HG03571 (cell line): ENCODE results near the gene HOXA10.

Source experiments
- ATAC-seq: cut with Tn5 transposase; IDR thresholded peaks from one replicate; pipeline ENCODE4 v1.9.1; 2021; ENCODE audit not compliant: unreplicated experiment

HOXA10 gene

DNA sequence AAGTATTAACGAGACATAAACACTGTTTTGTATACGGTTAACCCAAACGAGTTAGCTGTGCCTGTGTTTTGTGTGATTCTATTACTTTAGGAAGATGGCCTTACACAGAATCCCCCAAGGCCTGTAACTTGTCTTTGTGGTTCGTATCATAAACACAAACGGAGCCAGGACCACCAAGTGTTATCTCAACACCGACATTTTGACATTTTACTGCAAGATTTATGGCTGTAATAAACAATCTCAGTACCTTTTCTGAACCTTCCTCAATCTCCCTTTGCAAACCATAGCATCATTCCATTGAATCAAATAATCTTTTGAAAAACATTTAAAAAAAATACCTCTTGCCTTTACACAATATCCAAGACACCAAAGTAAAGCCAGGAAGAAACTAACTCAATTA, 41.1 kb downstream of the HOXA10 start:
- no peak for ATAC-seq

DNA sequence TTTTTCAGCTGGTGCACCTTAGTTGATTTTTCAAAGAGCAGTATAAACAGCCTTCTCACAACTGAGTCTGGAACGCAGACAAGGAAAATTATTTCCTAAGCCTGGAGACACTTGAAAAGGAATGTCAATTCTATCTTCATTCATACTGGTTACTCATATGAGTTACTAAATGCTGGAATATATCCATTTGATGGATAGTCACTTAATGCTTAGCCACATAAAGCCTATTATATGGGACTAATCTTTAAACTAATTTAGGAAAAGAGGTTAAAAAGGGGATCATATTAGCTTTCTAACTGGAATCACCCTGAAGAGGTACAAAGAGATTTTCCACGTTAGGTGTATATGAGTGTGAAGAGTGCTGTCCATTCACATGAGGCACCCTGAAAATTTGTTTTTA, 41.9 kb downstream of the HOXA10 start:
- no peak for ATAC-seq

DNA sequence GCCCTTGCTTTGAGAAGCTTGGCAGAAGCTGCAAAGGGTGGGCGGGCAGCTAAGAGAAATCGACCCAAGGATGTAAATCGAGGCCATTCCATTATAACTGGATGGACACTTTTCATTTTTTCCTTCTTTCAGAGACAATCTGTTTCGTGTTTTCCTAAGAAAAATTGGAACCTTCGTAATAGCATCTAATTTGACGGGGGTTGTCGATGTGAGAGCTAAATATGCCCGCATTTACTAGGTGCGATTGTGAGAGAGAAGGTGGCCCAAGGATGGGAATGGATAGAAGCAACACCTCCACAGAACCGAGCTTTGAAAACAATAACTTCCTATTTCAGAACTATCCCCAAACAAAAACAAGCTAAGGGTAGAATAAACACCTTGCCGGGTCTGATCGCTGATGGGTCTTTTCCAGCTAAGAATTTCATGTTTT, 42.7 kb downstream of the HOXA10 start:
- ATAC-seq, result no peak

DNA sequence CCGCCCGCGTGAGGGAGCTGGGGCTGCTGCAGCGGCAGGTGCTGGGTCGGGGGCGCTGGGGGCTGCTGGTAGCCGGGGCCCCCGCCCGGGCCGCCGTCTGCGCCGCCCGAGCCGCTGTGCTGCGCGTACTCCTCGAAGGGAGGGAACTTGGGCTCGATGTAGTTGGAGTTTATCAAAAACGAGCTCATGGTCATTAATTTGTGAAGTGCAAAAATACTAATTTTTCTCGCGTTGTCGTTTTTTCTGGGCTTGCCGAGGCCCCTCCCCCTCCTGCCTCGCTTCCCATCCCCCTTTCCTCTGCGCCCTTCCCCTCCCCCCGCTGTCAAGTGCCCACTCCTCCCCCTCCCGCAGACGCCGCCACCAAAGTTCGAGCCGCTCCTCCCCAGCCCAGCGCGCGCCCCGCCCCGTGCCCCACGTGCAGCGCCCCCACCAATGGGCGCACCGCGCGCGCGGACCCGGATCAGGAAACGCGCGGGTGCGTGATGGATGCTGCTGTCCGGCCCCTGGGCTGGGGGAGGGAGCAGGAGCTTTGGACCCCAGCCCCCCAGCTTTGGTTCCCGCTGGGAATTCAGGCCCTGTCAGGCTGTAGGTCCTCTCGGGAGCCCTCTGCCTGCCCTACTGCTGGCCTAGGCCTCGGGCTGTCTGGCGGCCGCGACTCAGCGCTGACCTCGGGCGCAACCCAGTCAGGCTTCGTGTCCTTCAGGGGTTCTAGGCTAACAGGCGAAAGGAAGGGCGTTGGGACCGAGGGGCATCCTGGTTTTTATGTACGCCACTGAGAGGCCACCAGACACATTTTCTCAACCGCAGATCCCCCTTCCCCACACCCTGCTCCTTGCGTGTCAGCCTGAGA, 43.4 kb downstream of the HOXA10 start, which contains the start of gene HOXA4:
Gene HOXA4 (minus strand): TSS at position 218 of the 850 bp plus-strand sequence. CDS start 24 bp downstream, at position 194.
- no peak for ATAC-seq

DNA sequence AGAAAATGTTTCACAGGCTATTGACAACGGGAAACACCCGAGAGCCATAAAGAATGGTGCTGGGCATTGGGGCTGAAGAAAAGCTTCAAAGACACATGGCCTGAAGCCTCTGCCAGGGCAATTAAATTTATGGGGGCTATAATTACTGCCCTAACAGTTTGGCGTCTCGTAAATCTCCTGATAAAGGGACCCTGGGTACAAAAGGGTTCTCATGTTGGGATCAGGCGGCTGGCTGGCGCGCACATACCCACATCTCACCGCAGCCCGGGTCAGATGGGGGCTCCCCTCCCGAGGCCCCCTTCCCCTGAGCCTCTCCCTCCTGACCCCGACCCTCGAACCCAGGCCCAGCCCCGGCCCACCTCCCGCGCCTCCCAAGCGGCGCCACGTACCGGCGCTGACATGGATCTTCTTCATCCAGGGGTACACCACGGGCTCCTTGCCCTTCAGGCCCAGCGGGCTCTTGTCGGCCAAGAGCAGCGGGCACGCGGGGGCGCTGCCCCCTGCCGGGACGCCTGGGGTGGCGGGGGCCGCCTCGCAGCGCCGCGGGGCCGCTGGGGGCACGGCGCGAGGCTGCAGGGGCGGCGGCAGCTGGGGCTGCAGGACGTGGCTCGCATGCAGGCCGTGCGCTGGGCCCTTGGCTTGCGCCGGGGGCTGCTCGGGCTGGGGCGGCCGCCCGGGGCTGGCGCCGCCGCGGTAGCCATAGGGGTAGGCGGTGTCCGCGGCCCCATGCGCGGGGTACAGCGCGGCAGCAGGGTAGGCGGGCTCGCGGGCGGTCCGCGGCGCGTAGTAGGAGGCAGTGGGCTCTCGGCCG, 44.2 kb downstream of the HOXA10 start:
- ATAC-seq, result no peak

DNA sequence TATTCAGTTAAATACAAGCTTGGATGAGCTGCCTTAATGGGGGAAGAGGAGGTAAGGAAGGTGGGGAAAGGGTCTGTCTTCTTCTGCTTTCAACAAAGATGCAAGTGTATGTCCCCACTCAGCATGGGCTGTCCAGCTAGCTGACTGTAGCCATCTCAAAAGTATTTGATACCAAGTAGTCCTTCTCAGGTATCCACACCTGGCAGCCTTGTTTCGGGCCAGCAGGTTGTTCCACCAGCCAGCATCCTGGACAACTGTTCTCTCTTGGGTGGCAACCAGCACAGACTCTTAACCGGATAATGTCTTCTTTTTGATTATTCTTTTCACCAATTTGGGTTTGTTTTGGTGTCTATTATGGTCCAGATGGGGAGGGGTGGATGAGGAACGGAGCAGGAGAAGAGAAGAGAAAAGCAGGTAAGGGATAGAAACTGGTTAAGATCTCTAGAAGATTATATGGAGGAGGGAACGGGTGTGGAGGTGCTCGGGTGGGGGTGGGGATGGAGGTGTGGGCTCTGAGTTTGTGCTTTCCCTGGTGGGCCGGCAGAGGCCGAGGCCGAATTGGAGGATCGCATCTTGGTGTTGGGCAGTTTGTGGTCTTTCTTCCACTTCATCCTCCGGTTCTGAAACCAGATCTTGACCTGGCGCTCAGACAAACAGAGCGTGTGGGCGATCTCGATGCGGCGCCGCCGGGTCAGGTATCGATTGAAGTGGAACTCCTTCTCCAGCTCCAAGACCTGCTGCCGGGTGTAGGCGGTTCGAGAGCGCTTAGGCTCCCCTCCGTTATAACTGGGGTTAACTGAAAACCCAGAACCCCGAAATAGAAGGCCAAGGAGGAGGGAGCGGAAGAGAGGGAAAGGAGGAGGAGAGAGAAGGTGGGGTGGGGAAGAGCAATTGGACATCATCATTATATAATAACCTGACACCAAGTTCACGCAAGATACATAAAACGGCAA, 45.1 kb downstream of the HOXA10 start:
- ATAC-seq, result no peak

DNA sequence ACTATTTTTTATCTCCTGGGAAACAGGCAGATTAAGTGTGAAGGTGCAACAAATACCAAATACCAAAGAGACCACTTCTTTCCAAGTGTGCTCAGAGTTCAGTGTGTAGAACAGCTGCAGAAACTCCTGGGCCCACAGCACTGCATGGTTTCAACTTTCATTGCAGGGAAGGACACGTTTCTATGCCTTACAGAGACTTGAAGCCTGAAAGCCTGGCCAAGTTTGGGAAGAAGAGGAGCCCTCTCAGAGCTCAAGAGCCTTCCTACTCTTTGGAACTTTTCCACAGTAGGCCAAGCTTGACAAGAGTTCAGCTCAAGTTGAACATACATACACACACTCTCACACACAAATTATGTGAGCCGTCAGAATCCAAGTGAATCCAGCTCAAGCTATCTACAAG, 46.1 kb downstream of the HOXA10 start:
- ATAC-seq, result no peak

DNA sequence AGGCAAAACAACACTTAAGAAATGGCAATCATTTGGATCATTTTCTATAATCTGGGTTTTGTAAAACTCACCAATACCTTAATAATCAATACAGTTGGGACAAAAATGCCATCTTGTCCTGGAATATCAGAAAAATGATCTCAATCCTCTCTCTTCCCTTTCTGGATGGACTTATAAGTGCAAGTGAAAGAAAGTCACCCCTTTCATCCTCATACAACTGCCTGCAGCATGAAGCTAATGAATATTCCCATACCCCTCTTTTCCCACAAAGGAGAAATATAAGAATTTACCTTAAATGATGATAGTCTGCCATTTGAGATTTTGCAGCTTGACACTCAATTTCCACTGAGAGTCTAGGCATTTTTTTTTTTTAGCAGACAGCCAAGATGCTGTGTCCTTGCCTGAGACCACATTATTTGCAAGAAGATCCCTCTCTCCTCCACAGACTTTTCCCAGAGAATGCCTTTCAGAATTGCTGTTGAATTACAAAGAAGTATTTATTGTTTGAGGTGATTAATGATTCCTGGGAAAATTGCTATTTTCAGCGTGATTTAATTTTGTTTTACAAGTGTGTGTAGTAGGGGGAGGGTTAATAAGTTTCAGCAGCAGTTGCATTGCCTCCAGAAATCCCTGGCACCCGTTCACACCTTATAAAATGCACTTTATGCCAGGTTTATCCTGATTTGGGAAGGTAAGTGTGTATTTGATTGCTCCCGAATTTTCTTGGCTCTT, 47.4 kb downstream of the HOXA10 start:
- no peak for ATAC-seq

DNA sequence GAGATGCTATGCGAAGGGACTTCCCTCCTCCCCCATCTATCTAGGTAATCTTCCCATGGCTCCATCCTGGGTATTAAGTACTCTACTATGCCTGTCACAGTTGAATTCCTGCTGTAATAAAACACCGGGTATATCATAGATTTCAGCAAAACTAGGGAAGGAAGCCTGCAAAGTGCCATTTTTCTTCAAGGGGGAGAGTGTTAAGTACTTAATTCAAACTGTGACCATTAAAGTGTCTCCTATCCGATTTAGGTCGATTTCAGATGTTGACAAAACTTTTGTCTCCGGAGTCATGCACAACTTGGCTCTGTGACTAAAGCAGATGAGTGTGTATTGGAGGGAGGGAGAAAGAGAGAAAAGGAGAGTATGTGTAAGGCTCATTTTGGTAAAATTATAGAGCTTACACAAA, 48.1 kb downstream of the HOXA10 start:
- no peak for ATAC-seq

DNA sequence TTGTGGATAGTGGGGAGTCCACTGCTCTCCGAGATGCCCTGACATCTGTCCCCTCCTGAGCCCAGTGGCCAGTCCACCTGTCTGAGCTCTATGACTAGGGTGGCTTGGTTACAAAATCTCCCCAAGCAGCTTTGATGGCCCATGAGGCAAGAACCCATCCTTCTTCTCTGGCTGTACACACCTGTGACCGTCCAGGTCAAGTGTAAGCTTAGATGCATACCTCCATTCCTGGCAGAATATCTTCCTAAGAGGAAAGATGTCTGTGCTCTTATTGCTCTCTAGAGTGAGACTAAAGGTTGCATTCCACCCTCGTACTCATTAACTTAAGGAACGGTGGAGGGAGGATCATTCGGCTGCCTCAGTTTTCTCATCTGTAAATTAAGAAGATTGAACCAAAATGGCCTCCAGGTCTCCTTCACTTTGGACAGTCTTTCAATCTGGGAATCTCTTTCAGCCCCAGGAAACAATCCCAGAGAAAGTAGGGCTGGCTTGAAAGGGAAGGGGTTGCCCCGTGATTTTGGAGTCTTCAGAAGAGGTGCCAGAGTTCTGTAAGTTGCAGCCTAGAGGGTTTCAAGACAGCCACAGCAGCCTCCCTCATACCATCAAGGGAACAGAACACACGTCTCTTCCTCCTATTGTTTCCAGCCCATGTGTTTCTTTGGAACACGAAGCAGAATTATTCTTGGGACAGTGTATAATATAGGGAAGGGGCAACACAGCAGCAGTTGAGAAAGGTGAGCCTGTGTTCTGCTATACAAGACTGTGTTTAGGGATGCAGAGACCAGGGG, 49.0 kb downstream of the HOXA10 start:
- no peak for ATAC-seq

DNA sequence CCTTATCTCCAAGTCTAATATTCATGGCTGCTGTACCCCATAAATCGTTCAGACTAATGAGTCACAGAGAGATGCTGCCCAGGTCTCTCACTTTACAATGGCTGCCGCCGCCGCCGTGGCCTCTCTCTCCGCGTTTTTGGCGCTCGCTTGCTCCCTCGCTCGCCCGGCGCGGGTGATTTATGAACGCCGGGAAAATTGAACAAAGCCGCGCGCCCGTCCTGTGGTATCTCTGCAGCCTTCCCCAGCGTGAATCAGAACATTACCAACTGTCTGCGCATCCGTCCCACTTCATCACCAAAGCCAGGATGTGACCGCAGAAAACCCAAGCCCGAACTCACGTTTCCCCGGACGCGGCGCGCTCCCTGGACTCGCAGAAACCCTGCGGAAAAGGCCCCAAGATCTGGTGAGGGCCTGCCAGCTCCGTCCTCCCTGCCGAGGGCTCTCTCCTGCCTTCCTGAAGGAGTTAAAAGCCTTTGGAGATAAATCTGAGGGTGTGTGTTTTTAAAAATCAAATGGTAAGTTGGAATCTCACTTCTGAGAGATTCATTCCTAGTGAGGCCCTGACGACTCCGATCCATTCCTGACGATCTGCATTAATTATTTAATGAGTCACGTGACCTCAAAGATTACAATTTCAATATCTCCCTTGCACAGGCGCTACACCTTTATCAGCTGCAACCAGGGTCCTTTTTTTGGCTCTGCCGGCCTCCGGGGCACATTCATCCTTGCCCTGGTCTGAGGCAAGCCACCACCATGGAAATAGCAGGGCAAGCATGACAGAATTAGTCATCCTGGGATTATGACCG, 49.8 kb downstream of the HOXA10 start:
- no peak for ATAC-seq

DNA sequence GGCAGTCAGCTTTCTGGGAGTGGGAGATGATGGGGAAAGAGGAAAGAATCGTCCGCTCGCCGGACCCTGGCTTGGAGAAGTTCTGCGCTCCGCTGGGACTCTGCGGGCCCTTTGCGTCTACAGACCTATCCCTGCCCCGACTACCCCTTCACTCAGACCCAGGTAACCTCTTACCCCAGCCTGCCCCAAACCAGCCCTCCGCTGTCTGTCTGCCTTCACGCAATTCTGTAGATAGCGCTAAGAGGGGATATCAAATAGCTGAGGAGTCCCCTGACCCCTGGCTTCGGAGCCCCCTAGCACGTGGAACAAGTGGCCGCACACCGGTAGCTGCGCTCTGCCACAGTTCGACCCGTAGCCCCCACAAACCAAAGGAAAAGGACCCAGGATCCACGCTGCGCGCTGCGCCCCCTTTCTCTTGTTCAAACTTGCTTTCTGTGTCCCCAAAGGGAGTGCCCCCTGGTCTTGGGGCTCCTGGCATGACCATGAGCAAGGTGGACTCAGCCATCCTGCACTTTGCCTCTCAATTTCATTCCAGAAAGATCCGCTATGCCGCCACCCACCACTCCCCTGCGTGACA, 50.6 kb downstream of the HOXA10 start:
- ATAC-seq, result no peak

DNA sequence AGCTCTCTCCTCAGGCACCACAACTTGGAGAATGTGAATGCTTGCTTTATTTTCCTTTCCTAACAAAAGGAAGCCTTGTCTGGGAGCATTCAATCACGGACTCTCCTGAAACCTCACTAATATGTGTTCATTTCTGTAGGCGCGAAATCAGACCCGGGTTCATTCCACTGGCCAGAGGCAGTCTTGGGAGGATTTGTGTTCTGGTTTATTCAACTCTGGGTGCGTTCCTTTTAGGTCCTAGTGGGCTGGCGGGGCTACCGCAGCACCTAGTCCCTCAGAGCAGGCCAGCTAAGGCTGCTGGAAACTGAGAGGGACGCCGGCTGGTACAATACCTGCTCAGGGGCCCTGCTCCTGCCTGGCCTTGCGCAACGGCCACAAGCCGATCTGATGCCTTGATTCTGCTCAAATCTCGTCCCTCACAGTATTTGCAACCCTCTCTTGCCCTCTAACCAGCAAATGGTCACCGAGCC, 51.1 kb downstream of the HOXA10 start:
- no peak for ATAC-seq

DNA sequence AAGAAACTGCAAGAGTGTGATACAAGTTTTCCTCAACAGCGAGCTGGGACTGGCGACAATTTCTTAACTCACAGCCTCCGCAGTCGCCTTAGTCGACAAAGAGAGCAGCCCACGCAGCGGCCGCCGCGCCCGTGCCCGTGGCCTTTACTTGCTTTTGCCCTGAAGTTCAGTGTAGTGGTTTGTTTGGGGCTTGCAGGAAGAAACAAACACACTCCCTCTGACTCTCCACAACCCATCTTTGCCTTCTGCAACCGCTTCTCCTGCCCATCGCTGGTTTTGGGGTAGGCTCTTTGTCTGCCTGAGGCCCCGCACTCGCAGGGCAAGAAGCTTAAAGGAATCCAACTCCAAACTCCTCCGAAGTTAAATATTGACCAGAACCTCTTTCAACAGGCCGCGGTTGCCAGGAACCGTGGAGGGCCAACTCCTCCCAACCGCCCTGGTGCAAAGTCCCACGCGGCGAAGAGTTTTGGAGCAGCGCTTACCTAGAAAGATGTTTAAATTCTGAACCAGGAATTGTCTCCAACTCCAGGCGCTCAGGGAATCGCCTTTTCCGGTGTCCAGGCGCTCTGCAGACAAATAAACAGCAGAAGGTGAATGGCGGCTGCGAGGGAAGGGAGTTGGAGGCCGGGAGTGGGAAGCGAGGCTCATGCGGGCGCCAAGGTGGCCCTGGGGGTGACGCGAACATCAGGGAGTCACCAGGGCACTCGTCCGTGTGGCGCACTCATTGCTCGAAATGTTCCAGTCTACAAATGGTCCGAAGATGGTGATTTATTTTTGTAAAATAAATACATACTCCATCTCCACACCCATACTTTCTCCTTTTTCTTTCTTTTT, 51.8 kb downstream of the HOXA10 start:
- no peak for ATAC-seq

DNA sequence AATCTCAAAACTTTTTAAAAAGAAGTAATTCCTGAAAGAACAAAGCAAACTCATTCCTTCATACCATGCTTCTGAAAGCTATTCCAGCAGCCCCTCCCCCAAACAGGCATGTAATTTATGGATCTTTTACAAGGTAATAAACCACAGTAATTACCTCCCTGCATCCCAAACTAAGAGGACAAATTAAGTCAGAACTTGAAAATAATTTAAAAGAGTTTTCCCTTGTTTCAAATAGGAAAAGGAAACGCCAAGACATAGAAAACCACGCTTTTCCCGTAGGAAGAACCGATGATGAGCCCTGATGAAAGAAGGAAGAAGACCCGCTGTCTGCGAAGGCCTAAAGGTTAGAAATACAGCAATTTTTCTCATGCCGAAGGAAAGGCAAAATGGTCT, 52.4 kb downstream of the HOXA10 start:
- no peak for ATAC-seq
